ENCODE measurements around the gene POLR2M.

GRCh38 chr15:57676585-57676984, 29.9 kb upstream of the POLR2M start:
- TF ChIP-seq REST (IDR thresholded peaks at IDR 0.05; ENCODE audit: insufficient read depth in 1 of 2, low read depth in 2 of 2, low read length in 2 of 2), result no peak
- TF ChIP-seq TAF1 (IDR thresholded peaks at IDR 0.05; ENCODE audit: borderline replicate concordance, insufficient read depth, low read length), result no peak
- TF ChIP-seq POLR2AphosphoS5 (IDR thresholded peaks at IDR 0.05; ENCODE audit: low read depth, low read length), result no peak
- TF ChIP-seq SIN3A (IDR thresholded peaks at IDR 0.05; ENCODE audit: borderline replicate concordance, insufficient read depth, low read length), result no peak

All from PFSK-1 (cell line).